Measurements from ENCODE around the gene MUC22. TPM values are rescaled to one million over a fixed set of nuclear protein-coding genes. Genes with fewer than 3 reads are reported as not detected.
"Not testable (repeated sequence)": the region's sequence is repeated elsewhere in the genome, so short reads cannot be mapped to it uniquely, and the experiment has no call there.

MUC22 gene
- total RNA-seq, 1 donor from 2014 or later = not detected

- H3K4me1 Mint-ChIP-seq = no peaks in the 10 kb centered on the region
- CTCF ChIA-PET = no interaction called here
- intact Hi-C loops (cut with micrococcal nuclease) = no loop called here
- no peak overlapping the region for H3K27ac Mint-ChIP-seq
- TF ChIP-seq, protein P1, sequence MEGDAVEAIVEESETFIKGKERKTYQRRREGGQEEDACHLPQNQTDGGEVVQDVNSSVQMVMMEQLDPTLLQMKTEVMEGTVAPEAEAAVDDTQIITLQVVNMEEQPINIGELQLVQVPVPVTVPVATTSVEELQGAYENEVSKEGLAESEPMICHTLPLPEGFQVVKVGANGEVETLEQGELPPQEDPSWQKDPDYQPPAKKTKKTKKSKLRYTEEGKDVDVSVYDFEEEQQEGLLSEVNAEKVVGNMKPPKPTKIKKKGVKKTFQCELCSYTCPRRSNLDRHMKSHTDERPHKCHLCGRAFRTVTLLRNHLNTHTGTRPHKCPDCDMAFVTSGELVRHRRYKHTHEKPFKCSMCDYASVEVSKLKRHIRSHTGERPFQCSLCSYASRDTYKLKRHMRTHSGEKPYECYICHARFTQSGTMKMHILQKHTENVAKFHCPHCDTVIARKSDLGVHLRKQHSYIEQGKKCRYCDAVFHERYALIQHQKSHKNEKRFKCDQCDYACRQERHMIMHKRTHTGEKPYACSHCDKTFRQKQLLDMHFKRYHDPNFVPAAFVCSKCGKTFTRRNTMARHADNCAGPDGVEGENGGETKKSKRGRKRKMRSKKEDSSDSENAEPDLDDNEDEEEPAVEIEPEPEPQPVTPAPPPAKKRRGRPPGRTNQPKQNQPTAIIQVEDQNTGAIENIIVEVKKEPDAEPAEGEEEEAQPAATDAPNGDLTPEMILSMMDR (IDR thresholded peaks at IDR 0.05) = no peak
- DNase-seq (no peak), ATAC-seq (ENCODE audit: low read depth) (no peak)
- POLR2A ChIA-PET = no interaction called here
- peaks cover 23% of the 10 kb centered on the region for H3K27me3 Mint-ChIP-seq
- no peaks in the 10 kb centered on the region for H3K36me3 Mint-ChIP-seq (ENCODE audit: low read depth)
- H3K9me3 Mint-ChIP-seq = no peaks in the 10 kb centered on the region
- H3K4me3 Mint-ChIP-seq = no peak overlapping the region
Measured at GRCh38 chr6:30965140-30965601, 45.1 kb upstream of the MUC22 start.

DNA sequence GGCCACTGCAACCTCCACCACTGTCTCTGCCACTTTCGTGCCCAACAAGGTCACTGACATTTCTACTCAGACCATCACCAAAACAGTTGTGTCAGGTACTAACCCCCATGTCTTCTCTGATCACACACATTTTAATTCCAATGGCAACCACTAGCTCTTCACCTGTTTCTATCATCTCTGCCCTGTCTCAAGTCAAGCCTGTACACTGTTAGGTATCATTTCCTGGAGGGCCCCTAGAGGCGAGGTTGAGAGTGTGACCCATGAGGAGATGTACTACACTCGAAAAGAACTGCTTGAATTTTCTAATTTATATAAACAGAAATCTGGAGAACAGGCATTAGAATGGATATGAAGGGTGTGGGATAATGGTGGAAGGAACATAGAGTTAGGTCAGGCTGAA, 44.1 kb upstream of the MUC22 start:
- no peaks in the 10 kb centered on the region for H3K9me3 Mint-ChIP-seq
- no peak overlapping the region for H3K27ac Mint-ChIP-seq
- no peaks in the 10 kb centered on the region for H3K36me3 Mint-ChIP-seq (ENCODE audit: low read depth)
- H3K27me3 Mint-ChIP-seq = peaks cover 22% of the 10 kb centered on the region
- ATAC-seq (ENCODE audit: low read depth) (no peak), DNase-seq (no peak)
- ChIA-PET POLR2A (no interaction called here), CTCF (no interaction called here)
- intact Hi-C loops (cut with micrococcal nuclease) = no loop called here
- H3K4me3 Mint-ChIP-seq = no peak overlapping the region
- TF ChIP-seq, protein P1 (IDR thresholded peaks at IDR 0.05) = no peak
- no peaks in the 10 kb centered on the region for H3K4me1 Mint-ChIP-seq

GRCh38 chr6:30969171-30969570, 41.1 kb upstream of the MUC22 start:
- H3K36me3 Mint-ChIP-seq (ENCODE audit: low read depth); DNase-seq; intact Hi-C loops (cut with micrococcal nuclease); H3K27ac Mint-ChIP-seq; POLR2A ChIA-PET; H3K4me1 Mint-ChIP-seq; ATAC-seq (ENCODE audit: low read depth); H3K9me3 Mint-ChIP-seq; H3K4me3 Mint-ChIP-seq; CTCF ChIA-PET: not testable (repeated sequence)
- H3K27me3 Mint-ChIP-seq = peaks cover 36% of the 10 kb centered on the region

- POLR2A ChIA-PET = no interaction called here
- CTCF ChIA-PET = no interaction called here
Measured at GRCh38 chr6:30970946-30971345, 39.3 kb upstream of the MUC22 start.

DNA sequence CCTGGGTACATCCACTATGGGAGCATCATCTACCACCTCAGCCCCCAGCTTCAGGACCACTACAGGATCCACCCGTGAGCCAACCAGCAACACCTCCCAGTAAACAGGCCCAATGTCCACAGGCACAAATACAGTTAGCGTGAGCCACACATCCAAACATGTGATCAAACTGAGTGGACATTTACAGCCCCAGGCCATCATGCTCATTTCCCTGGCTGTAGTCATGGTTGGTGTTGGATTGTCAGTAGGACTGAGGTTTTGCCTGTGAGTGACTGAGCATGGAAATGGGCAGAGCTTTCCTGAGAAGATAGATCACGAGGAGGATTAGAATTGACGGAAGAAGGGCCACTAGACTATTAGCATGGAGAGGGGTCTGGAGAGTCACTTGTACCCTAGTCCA, 37.5 kb upstream of the MUC22 start:
- Mint-ChIP-seq H3K36me3 (ENCODE audit: low read depth) (no peaks in the 10 kb centered on the region), H3K27ac (no peak overlapping the region), H3K9me3 (no peaks in the 10 kb centered on the region), H3K4me3 (no peak overlapping the region), H3K27me3 (peaks cover 20% of the 10 kb centered on the region), H3K4me1 (no peaks in the 10 kb centered on the region)
- POLR2A ChIA-PET = no interaction called here
- CTCF ChIA-PET = no interaction called here
- TF ChIP-seq, protein P1 (IDR thresholded peaks at IDR 0.05) = no peak
- intact Hi-C loops (cut with micrococcal nuclease) = no loop called here
- DNase-seq (no peak), ATAC-seq (ENCODE audit: low read depth) (no peak)

More at GRCh38 chr6:30970946-30971345, 39.3 kb upstream of the MUC22 start:
- Mint-ChIP-seq H3K9me3 (no peaks in the 10 kb centered on the region), H3K4me1 (no peaks in the 10 kb centered on the region), H3K36me3 (ENCODE audit: low read depth) (no peaks in the 10 kb centered on the region), H3K27ac (no peak overlapping the region), H3K4me3 (no peak overlapping the region), H3K27me3 (peaks cover 20% of the 10 kb centered on the region)
- no peak for ATAC-seq (ENCODE audit: low read depth)
- TF ChIP-seq, protein P1 (IDR thresholded peaks at IDR 0.05) = no peak
- DNase-seq = no peak
- intact Hi-C loops (cut with micrococcal nuclease) = no loop called here

Measured in activated B cell treated with CpG ODN at 0.5 μM for 24 hours (primary cell).